H9 (cell line): ENCODE data around the gene GRIP2. TPM values are rescaled to one million over a fixed set of nuclear protein-coding genes. Genes with fewer than 3 reads are reported as not detected.

ENCODE experiments used
- DNase-seq: peaks from one replicate; pipeline ENCODE4 v3.0.0-alpha.2; 2017
- H2AFZ ChIP-seq: one replicate; pipeline ENCODE4 v1.6.1; 2013; ENCODE audit warnings: mild to moderate bottlenecking, low read length, control low read depth, moderate library complexity
- H2AK5ac ChIP-seq: 2 replicates; pipeline ENCODE4 v1.6.1; 2013; ENCODE audit warnings: low read length, control low read depth, mixed read lengths; ENCODE audit not compliant: insufficient read length
- H2BK120ac ChIP-seq: one replicate; pipeline ENCODE4 v1.6.1; 2013; ENCODE audit warnings: low read depth, mild to moderate bottlenecking, low read length, control low read depth, inconsistent platforms; ENCODE audit not compliant: poor library complexity, severe bottlenecking
- H2BK12ac ChIP-seq: 2 replicates; pipeline ENCODE4 v1.6.1; 2013; ENCODE audit warnings: low read length, control low read depth, mixed read lengths, low read depth; ENCODE audit not compliant: insufficient read length
- H2BK15ac ChIP-seq: 2 replicates; pipeline ENCODE4 v1.6.1; 2013; ENCODE audit warnings: low read depth, low read length, control low read depth
- H2BK20ac ChIP-seq: one replicate; pipeline ENCODE4 v1.6.1; 2013; ENCODE audit warnings: low read depth, mild to moderate bottlenecking, low read length, control low read depth, inconsistent platforms; ENCODE audit not compliant: poor library complexity, severe bottlenecking
- H2BK5ac ChIP-seq: 2 replicates; pipeline ENCODE4 v1.6.1; 2013; ENCODE audit warnings: low read length, control low read depth, mixed read lengths; ENCODE audit not compliant: insufficient read length
- H3K14ac ChIP-seq: 2 replicates; pipeline ENCODE4 v1.6.1; 2013; ENCODE audit warnings: low read length, control low read depth; ENCODE audit not compliant: insufficient read depth
- H3K18ac ChIP-seq: 2 replicates; pipeline ENCODE4 v1.6.1; 2013; ENCODE audit warnings: low read depth, mild to moderate bottlenecking, mixed read lengths, low read length, control low read depth; ENCODE audit not compliant: insufficient read length
- H3K23ac ChIP-seq: 2 replicates; pipeline ENCODE4 v1.6.1; 2013; ENCODE audit warnings: low read length, control low read depth, mixed read lengths, low read depth; ENCODE audit not compliant: insufficient read length
- H3K23me2 ChIP-seq: 2 replicates; pipeline ENCODE4 v1.6.1; 2013; ENCODE audit warnings: low read depth, mild to moderate bottlenecking, mixed read lengths, low read length, control low read depth; ENCODE audit not compliant: insufficient read length, poor library complexity, severe bottlenecking
- H3K27ac ChIP-seq: 2 replicates; pipeline ENCODE4 v1.5.1; 2013; ENCODE audit warnings: low read length, control low read depth, mixed read lengths, low read depth; ENCODE audit not compliant: insufficient read length
- H3K27me3 ChIP-seq: 2 replicates; pipeline ENCODE4 v1.6.1; 2013; ENCODE audit warnings: low read length, control low read depth, inconsistent platforms; ENCODE audit not compliant: insufficient read depth
- H3K4ac ChIP-seq: 2 replicates; pipeline ENCODE4 v1.6.1; 2013; ENCODE audit warnings: low read depth, mild to moderate bottlenecking, control low read depth, inconsistent platforms, low read length, moderate library complexity
- H3K4me1 ChIP-seq: 2 replicates; pipeline ENCODE4 v1.6.1; 2013; ENCODE audit warnings: low read length, control low read depth, inconsistent platforms; ENCODE audit not compliant: insufficient read depth
- H3K4me2 ChIP-seq: 2 replicates; pipeline ENCODE4 v1.6.1; 2013; ENCODE audit warnings: low read length, control low read depth, mixed read lengths; ENCODE audit not compliant: insufficient read length, insufficient read depth
- H3K56ac ChIP-seq: 2 replicates; pipeline ENCODE4 v1.6.1; 2013; ENCODE audit warnings: low read depth, mild to moderate bottlenecking, mixed read lengths, low read length, control low read depth; ENCODE audit not compliant: insufficient read length
- H3K79me1 ChIP-seq: 2 replicates; pipeline ENCODE4 v1.6.1; 2013; ENCODE audit warnings: low read depth, mild to moderate bottlenecking, moderate library complexity, low read length, control low read depth, inconsistent platforms; ENCODE audit not compliant: insufficient read depth, poor library complexity, severe bottlenecking
- H3K79me2 ChIP-seq: 2 replicates; pipeline ENCODE4 v1.6.1; 2013; ENCODE audit warnings: low read length, control low read depth, inconsistent platforms; ENCODE audit not compliant: insufficient read depth
- H3K9ac ChIP-seq: 2 replicates; pipeline ENCODE4 v1.6.1; 2013; ENCODE audit warnings: low read length, control low read depth, mixed read lengths; ENCODE audit not compliant: insufficient read length; ENCODE audit errors: extremely low read depth
- H3K9me3 ChIP-seq: one replicate; pipeline ENCODE4 v1.6.1; 2013; ENCODE audit warnings: low read depth, low read length, inconsistent platforms; ENCODE audit not compliant: control insufficient read depth
- H3T11ph ChIP-seq: one replicate; pipeline ENCODE4 v1.6.1; 2013; ENCODE audit warnings: mild to moderate bottlenecking, low read length, control low read depth, inconsistent platforms
- H4K20me1 ChIP-seq: one replicate; pipeline ENCODE4 v1.6.1; 2013; ENCODE audit not compliant: control insufficient read depth, insufficient read length, insufficient read depth
- H4K5ac ChIP-seq: 2 replicates; pipeline ENCODE4 v1.6.1; 2013; ENCODE audit warnings: low read depth, mild to moderate bottlenecking, mixed read lengths, low read length, control low read depth; ENCODE audit not compliant: insufficient read length
- H4K8ac ChIP-seq: replicated peaks from 2 replicates; pipeline ENCODE4 v1.6.1; 2013; ENCODE audit warnings: low read length, control low read depth, mixed read lengths, low read depth; ENCODE audit not compliant: insufficient read length
- H4K91ac ChIP-seq: 2 replicates; pipeline ENCODE4 v1.6.1; 2013; ENCODE audit warnings: low read depth, mild to moderate bottlenecking, moderate library complexity, mixed read lengths, low read length, control low read depth; ENCODE audit not compliant: insufficient read length
- H3K27ac Mint-ChIP-seq, 3 experiments: 2 replicates in 2 of 3; 3 replicates in 1 of 3; pipeline ENCODE4 v1.8.0; 2020 to 2021; ENCODE audit warnings: mixed read lengths in 3 of 3, mild to moderate bottlenecking in 1 of 3, moderate library complexity in 1 of 3
- H3K27me3 Mint-ChIP-seq: 2 replicates; pipeline ENCODE4 v1.8.0; 2021; ENCODE audit warnings: low read depth, mild to moderate bottlenecking, moderate library complexity, mixed read lengths
- H3K36me3 Mint-ChIP-seq, 3 experiments: 2 replicates in 2 of 3; 3 replicates in 1 of 3; pipeline ENCODE4 v1.8.0; 2020 to 2021; ENCODE audit warnings: low read depth in 3 of 3, mixed read lengths in 3 of 3; ENCODE audit not compliant: insufficient read depth in 1 of 3
- H3K4me1 Mint-ChIP-seq, 2 experiments: 2 replicates each; pipeline ENCODE4 v1.8.0; 2020; ENCODE audit warnings: mixed read lengths in 2 of 2
- H3K4me3 Mint-ChIP-seq, 2 experiments: 2 replicates in 1 of 2; 3 replicates in 1 of 2; pipeline ENCODE4 v1.8.0; 2020 to 2021; ENCODE audit warnings: mild to moderate bottlenecking in 2 of 2, mixed read lengths in 2 of 2, moderate library complexity in 1 of 2
- H3K9me3 Mint-ChIP-seq, 2 experiments: 2 replicates in 1 of 2; 3 replicates in 1 of 2; pipeline ENCODE4 v1.8.0; 2020; ENCODE audit warnings: mild to moderate bottlenecking in 2 of 2, mixed read lengths in 2 of 2, moderate library complexity in 1 of 2
- CTCF ChIP-seq: fragments of 200-600 bp; sonication (generic); conservative IDR thresholded peaks from 3 replicates; pipeline ENCODE4 v1.8.0; 2021; ENCODE audit warnings: antibody characterized with exemption, mild to moderate bottlenecking
- WGBS: extraction: QIAGEN DNeasy Blood & Tissue Kit; methylation state at CpG from one replicate; pipeline ENCODE4 v1.1.7; 2013; ENCODE audit warnings: missing lambda C conversion rate, low lambda C conversion rate, mixed read lengths; ENCODE audit not compliant: insufficient read length; ENCODE audit errors: extremely low coverage; 5-methylcytosine and 5-hydroxymethylcytosine counted together
- total RNA-seq: library from RNA; stranded (reverse); gene quantifications from 2 replicates; pipeline ENCODE4 v1.2.1, GENCODE V29; 2021

GRIP2 gene
- total RNA-seq, 1 experiment from 2014 or later = 3.1 TPM

GRCh38 chr3:14520149-14520548 is 20.0 kb downstream of the GRIP2 start:
- H2BK15ac ChIP-seq = no peak overlapping the region
- no peak overlapping the region for H2BK120ac ChIP-seq
- H3K9me3 Mint-ChIP-seq = no peaks in the 10 kb centered on the region
- peak overlapping the region in 1 of 3 experiments; percentile 20; a peak in 1 of 7 replicates for H3K27ac Mint-ChIP-seq
- no peak overlapping the region for H3K18ac ChIP-seq
- WGBS = no CpG with 5 or more reads among the region's 15 CpGs
- no peak overlapping the region for H3K23ac ChIP-seq
- H3K4me3 Mint-ChIP-seq = no peak overlapping the region
- H2BK20ac ChIP-seq = no peak overlapping the region
- H3K27me3 Mint-ChIP-seq = peaks cover 1% of the 10 kb centered on the region
- H3K4me1 Mint-ChIP-seq = peaks cover 3 to 13% of the 10 kb centered on the region in 2 experiments; a peak in 3 of 4 replicates
- no peak overlapping the region for H3K27ac ChIP-seq
- H3K4me1 ChIP-seq = no peaks in the 10 kb centered on the region
- H3K4ac ChIP-seq = no peak overlapping the region
- no peak overlapping the region for H4K91ac ChIP-seq
- no peak overlapping the region for H3K4me2 ChIP-seq
- no peaks in the 10 kb centered on the region for H3K79me1 ChIP-seq
- H3K9ac ChIP-seq = no peak overlapping the region
- no peak for TF ChIP-seq CTCF
- H3K79me2 ChIP-seq = no peaks in the 10 kb centered on the region
- no peak overlapping the region for H4K8ac ChIP-seq
- H3T11ph ChIP-seq = no peak overlapping the region
- DNase-seq = peak; percentile 39
- no peaks in the 10 kb centered on the region for H4K20me1 ChIP-seq
- H3K27me3 ChIP-seq = no peaks in the 10 kb centered on the region
- H2AK5ac ChIP-seq = no peak overlapping the region
- H3K36me3 Mint-ChIP-seq = no peaks in the 10 kb centered on the region; a peak in 1 of 7 replicates
- H2AFZ ChIP-seq = no peak overlapping the region
- no peaks in the 10 kb centered on the region for H3K9me3 ChIP-seq
- no peak overlapping the region for H2BK5ac ChIP-seq
- no peak overlapping the region; the same call in 1 of the 2 replicates for H3K14ac ChIP-seq
- no peak overlapping the region for H2BK12ac ChIP-seq
- no peak overlapping the region for H3K56ac ChIP-seq
- no peak overlapping the region for H4K5ac ChIP-seq
- H3K23me2 ChIP-seq = no peaks in the 10 kb centered on the region
